ENCODE measurements around the gene DHRS7B. TPM values are rescaled to one million over a fixed set of nuclear protein-coding genes. Genes with fewer than 3 reads are reported as not detected.
A peak's percentile ranks its signal among the peaks of the same experiment; 100 is the strongest.

Gene DHRS7B
- total RNA-seq, 1 donor from 2014 or later, result 28.2 TPM

DNA sequence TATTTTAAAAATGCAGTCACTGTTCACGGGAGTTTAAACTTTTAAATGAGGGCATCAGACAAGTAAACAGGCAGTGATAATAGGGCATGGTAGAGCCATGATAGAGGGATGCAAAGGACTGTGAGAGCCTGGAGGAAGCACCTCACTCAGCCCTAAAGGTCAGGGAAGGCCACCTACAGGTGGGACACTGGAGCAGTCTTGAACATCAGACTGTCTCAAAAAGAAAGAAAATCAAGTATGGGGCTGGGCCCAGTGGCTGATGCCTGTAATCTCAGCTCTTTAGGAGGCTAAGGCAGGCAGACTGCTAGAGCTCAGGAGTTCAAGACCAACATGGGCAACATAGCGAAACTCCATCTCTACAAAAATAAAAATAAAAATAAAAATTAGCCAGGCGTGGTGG is 31.0 kb upstream of the DHRS7B start:
- H3K36me3 ChIP-seq (ENCODE audit: control insufficient read depth, insufficient read depth, low read length), result no peaks in the 10 kb centered on the region
- H3K4me3 ChIP-seq (ENCODE audit: low read depth, low read length), result no peak overlapping the region
- TF ChIP-seq CTCF (IDR thresholded peaks at IDR 0.05; ENCODE audit: insufficient read depth, low read length, poor library complexity, severe bottlenecking), result no peak
- DNase-seq (ENCODE audit: low read depth), result no peak
- no peaks in the 10 kb centered on the region for H3K27me3 ChIP-seq (ENCODE audit: control insufficient read depth, insufficient read depth, low read length)

DNA sequence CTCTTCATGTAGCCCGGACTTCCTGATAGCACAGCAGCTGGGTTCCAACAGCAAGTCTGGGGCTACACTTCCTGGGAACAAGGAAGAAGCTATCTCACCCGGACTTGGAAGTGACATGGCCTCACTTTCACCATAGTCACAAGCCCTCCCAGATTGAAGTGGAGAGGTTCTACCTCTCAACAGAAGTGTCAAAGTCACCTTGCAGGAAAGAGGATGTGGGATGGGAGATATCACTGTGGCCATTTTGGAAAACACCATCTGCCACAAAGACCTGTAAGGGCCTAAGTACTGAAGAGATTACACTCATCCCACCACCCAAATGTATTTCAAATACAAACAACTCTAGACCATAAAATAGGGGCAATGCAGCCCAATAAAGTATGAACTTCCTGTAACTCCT is 29.9 kb upstream of the DHRS7B start:
- Histone ChIP-seq H3K4me3 (ENCODE audit: low read depth, low read length) (no peak overlapping the region), H3K36me3 (ENCODE audit: control insufficient read depth, insufficient read depth, low read length) (no peaks in the 10 kb centered on the region), H3K27me3 (ENCODE audit: control insufficient read depth, insufficient read depth, low read length) (no peaks in the 10 kb centered on the region)
- no peak for DNase-seq (ENCODE audit: low read depth)
- TF ChIP-seq CTCF (IDR thresholded peaks at IDR 0.05; ENCODE audit: insufficient read depth, low read length, poor library complexity, severe bottlenecking), result no peak

- no peaks in the 10 kb centered on the region for H3K36me3 ChIP-seq (ENCODE audit: control insufficient read depth, insufficient read depth, low read length)
Measured at GRCh38 chr17:21098934-21099689, 27.7 kb upstream of the DHRS7B start.

DNA sequence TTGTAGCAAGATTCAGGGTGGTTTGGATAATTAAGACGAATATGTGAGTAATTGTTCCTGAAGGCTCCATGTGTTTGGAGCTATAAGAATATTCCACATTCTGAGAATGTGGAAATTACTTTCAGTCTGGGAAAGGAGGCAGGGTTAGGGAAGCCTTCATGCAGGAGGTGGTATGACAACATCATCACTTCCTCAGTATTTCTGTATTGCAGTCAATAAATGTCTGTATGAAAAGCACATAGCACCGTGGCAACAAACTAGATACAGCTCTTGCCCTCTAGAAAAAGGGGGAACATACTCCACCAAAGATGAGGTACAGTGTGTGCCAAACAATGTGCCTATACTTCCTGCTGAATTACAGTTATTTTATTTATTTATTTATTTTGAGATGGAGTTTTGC is 26.1 kb upstream of the DHRS7B start:
- H3K36me3 ChIP-seq (ENCODE audit: control insufficient read depth, insufficient read depth, low read length), result no peaks in the 10 kb centered on the region
- TF ChIP-seq CTCF (IDR thresholded peaks at IDR 0.05; ENCODE audit: insufficient read depth, low read length, poor library complexity, severe bottlenecking), result no peak
- H3K27me3 ChIP-seq (ENCODE audit: control insufficient read depth, insufficient read depth, low read length), result no peaks in the 10 kb centered on the region
- H3K4me3 ChIP-seq (ENCODE audit: low read depth, low read length), result no peak overlapping the region
- DNase-seq (ENCODE audit: low read depth), result no peak

More at GRCh38 chr17:21098934-21099689, 27.7 kb upstream of the DHRS7B start:
- no peak for DNase-seq (ENCODE audit: low read depth)
- no peaks in the 10 kb centered on the region for H3K27me3 ChIP-seq (ENCODE audit: control insufficient read depth, insufficient read depth, low read length)
- H3K4me3 ChIP-seq (ENCODE audit: low read depth, low read length), result peak overlapping the region; percentile 49
- TF ChIP-seq CTCF (IDR thresholded peaks at IDR 0.05; ENCODE audit: insufficient read depth, low read length, poor library complexity, severe bottlenecking), result no peak

GRCh38 chr17:21104608-21105007 is 22.2 kb upstream of the DHRS7B start:
- Histone ChIP-seq H3K4me3 (ENCODE audit: low read depth, low read length) (no peak overlapping the region), H3K27me3 (ENCODE audit: control insufficient read depth, insufficient read depth, low read length) (no peaks in the 10 kb centered on the region), H3K36me3 (ENCODE audit: control insufficient read depth, insufficient read depth, low read length) (no peaks in the 10 kb centered on the region)
- no peak for TF ChIP-seq CTCF (IDR thresholded peaks at IDR 0.05; ENCODE audit: insufficient read depth, low read length, poor library complexity, severe bottlenecking)
- no peak for DNase-seq (ENCODE audit: low read depth)

All from kidney epithelial cell (primary cell).